Vagina (tissue), 2 donors: Measurements from ENCODE around the gene LPP. TPM values are rescaled to one million over a fixed set of nuclear protein-coding genes. Genes with fewer than 3 reads are reported as not detected.

Source experiments
- DNase-seq, 2 donors: peaks; one replicate each; pipeline ENCODE4 v3.0.0-alpha.2; 2017; ENCODE audit errors: extremely low spot score in 2 of 2
- H3K27ac ChIP-seq: fragments of 200-600 bp; sonication (generic); one replicate; pipeline ENCODE4 v1.5.1; 2019
- H3K27me3 ChIP-seq: fragments of 200-600 bp; sonication (generic); one replicate; pipeline ENCODE4 v1.5.1; 2019
- H3K36me3 ChIP-seq, 2 donors: fragments of 200-600 bp; sonication (generic); one replicate each; pipeline ENCODE4 v1.5.1; 2017 to 2019
- H3K4me1 ChIP-seq: fragments of 200-600 bp; sonication (generic); one replicate; pipeline ENCODE4 v1.5.1; 2019
- H3K4me3 ChIP-seq, 2 donors: fragments of 200-600 bp; sonication (generic); 1 replicate in 1 of 2; 2 replicates in 1 of 2; pipeline ENCODE4 v1.5.1; 2016 to 2019
- H3K9me3 ChIP-seq: fragments of 200-600 bp; sonication (generic); one replicate; pipeline ENCODE4 v1.5.1; 2019
- CTCF ChIP-seq, 3 experiments: fragments of 450-650 bp in 2 of 3; fragments of 200-600 bp in 1 of 3; sonication (generic) in 1 of 3; IDR thresholded peaks; one replicate each; pipeline ENCODE4 v1.5.1; 2017 to 2019; ENCODE audit warnings: antibody characterized with exemption in 3 of 3, mild to moderate bottlenecking in 2 of 3, moderate library complexity in 2 of 3
- POLR2A ChIP-seq, 2 donors: fragments of 450-650 bp; IDR thresholded peaks; one replicate each; pipeline ENCODE4 v1.6.1; 2017; ENCODE audit warnings: antibody characterized with exemption in 2 of 2, mild to moderate bottlenecking in 2 of 2, moderate library complexity in 2 of 2
- POLR2AphosphoS5 ChIP-seq, 2 donors: sonication (generic); formaldehyde crosslinking; IDR thresholded peaks; one replicate each; pipeline ENCODE4 v1.9.0; 2017; ENCODE audit warnings: antibody characterized with exemption in 2 of 2, mild to moderate bottlenecking in 2 of 2, low read depth in 1 of 2; ENCODE audit not compliant: insufficient read depth in 1 of 2
- intact Hi-C: fragments of 100-400 bp; cut with DNase I; formaldehyde crosslinking; loops from one replicate; pipeline ENCODE4 v1.15.1; 2023
- total RNA-seq: library from RNA; depleted of rRNA; stranded (reverse); fragments of >200 nt; gene quantifications from one replicate; pipeline ENCODE4 v1.2.3, GENCODE V29; 2016

The LPP gene
- total RNA-seq, 1 donor from 2014 or later, result 248 TPM

- intact Hi-C loops, result no loop called here
Measured at GRCh38 chr3:188108703-188109412, 45.1 kb upstream of the LPP start.

GRCh38 chr3:188111002-188111584 is 42.9 kb upstream of the LPP start:
- Histone ChIP-seq H3K27ac (no peak overlapping the region), H3K27me3 (no peaks in the 10 kb centered on the region), H3K36me3 (no peaks in the 10 kb centered on the region), H3K9me3 (no peaks in the 10 kb centered on the region), H3K4me1 (no peaks in the 10 kb centered on the region), H3K4me3 (no peak overlapping the region)
- intact Hi-C loops, result no loop called here
- DNase-seq, result no peak
- no peak for TF ChIP-seq CTCF (IDR thresholded peaks at IDR 0.05)
- no peak for TF ChIP-seq POLR2AphosphoS5 (IDR thresholded peaks at IDR 0.05; ENCODE audit: insufficient read depth in 1 of 2, low read depth in 1 of 2)
- TF ChIP-seq POLR2A (IDR thresholded peaks at IDR 0.05), result no peak

More at GRCh38 chr3:188108703-188109412, 45.1 kb upstream of the LPP start:
- no peak for TF ChIP-seq POLR2A (IDR thresholded peaks at IDR 0.05)
- TF ChIP-seq CTCF (IDR thresholded peaks at IDR 0.05), result no peak
- no peak for TF ChIP-seq POLR2AphosphoS5 (IDR thresholded peaks at IDR 0.05; ENCODE audit: insufficient read depth in 1 of 2, low read depth in 1 of 2)
- no peak for DNase-seq
- Histone ChIP-seq H3K36me3 (no peaks in the 10 kb centered on the region), H3K27me3 (no peaks in the 10 kb centered on the region), H3K9me3 (no peaks in the 10 kb centered on the region), H3K4me3 (no peak overlapping the region), H3K27ac (no peak overlapping the region), H3K4me1 (no peaks in the 10 kb centered on the region)

- DNase-seq, result no peak
- intact Hi-C loops, result no loop called here
- no peaks in the 10 kb centered on the region for H3K4me1 ChIP-seq
- TF ChIP-seq POLR2A (IDR thresholded peaks at IDR 0.05) (no peak), CTCF (IDR thresholded peaks at IDR 0.05) (no peak), POLR2AphosphoS5 (IDR thresholded peaks at IDR 0.05; ENCODE audit: insufficient read depth in 1 of 2, low read depth in 1 of 2) (no peak)
- H3K27me3 ChIP-seq, result no peaks in the 10 kb centered on the region
- H3K9me3 ChIP-seq, result no peaks in the 10 kb centered on the region
- H3K4me3 ChIP-seq, result no peak overlapping the region
- H3K27ac ChIP-seq, result no peak overlapping the region
- no peaks in the 10 kb centered on the region for H3K36me3 ChIP-seq
Measured at GRCh38 chr3:188113756-188114155, 40.2 kb upstream of the LPP start.

GRCh38 chr3:188119846-188120245 is 34.1 kb upstream of the LPP start:
- no peaks in the 10 kb centered on the region for H3K9me3 ChIP-seq
- H3K4me3 ChIP-seq, result no peak overlapping the region
- TF ChIP-seq POLR2AphosphoS5 (IDR thresholded peaks at IDR 0.05; ENCODE audit: insufficient read depth in 1 of 2, low read depth in 1 of 2), result no peak
- TF ChIP-seq POLR2A (IDR thresholded peaks at IDR 0.05), result no peak
- TF ChIP-seq CTCF (IDR thresholded peaks at IDR 0.05), result no peak
- no peaks in the 10 kb centered on the region for H3K27me3 ChIP-seq
- no peaks in the 10 kb centered on the region for H3K4me1 ChIP-seq
- H3K27ac ChIP-seq, result no peak overlapping the region
- intact Hi-C loops, result no loop called here
- H3K36me3 ChIP-seq, result no peaks in the 10 kb centered on the region
- no peak for DNase-seq

GRCh38 chr3:188122571-188123169 is 31.3 kb upstream of the LPP start:
- no peak overlapping the region for H3K4me3 ChIP-seq
- H3K27me3 ChIP-seq, result no peaks in the 10 kb centered on the region
- H3K36me3 ChIP-seq, result no peaks in the 10 kb centered on the region
- no peaks in the 10 kb centered on the region for H3K4me1 ChIP-seq
- intact Hi-C loops, result no loop called here
- DNase-seq, result no peak
- no peak for TF ChIP-seq POLR2A (IDR thresholded peaks at IDR 0.05)
- TF ChIP-seq POLR2AphosphoS5 (IDR thresholded peaks at IDR 0.05; ENCODE audit: insufficient read depth in 1 of 2, low read depth in 1 of 2), result no peak
- TF ChIP-seq CTCF (IDR thresholded peaks at IDR 0.05), result no peak
- no peak overlapping the region for H3K27ac ChIP-seq
- no peaks in the 10 kb centered on the region for H3K9me3 ChIP-seq
